K562 (cell line): Measurements from ENCODE around the gene IL23R. TPM values are rescaled to one million over a fixed set of nuclear protein-coding genes. Genes with fewer than 3 reads are reported as not detected.

Source experiments
- CBX8 ChIP-seq: fragments of 200-600 bp; sonication (generic); IDR thresholded peaks from 2 replicates; pipeline ENCODE4 v1.6.1; 2012; ENCODE audit warnings: borderline replicate concordance, mixed run types, low read depth, mild to moderate bottlenecking, moderate library complexity, mixed read lengths, low read length, control low read depth, inconsistent platforms; ENCODE audit not compliant: poor library complexity, severe bottlenecking; ENCODE audit errors: extremely low read depth
- CEBPB ChIP-seq: fragments of 450-650 bp; IDR thresholded peaks from 2 replicates; pipeline ENCODE4 v1.6.1; 2016; ENCODE audit warnings: missing genetic modification characterization, missing compliant biosample characterization
- ESRRB ChIP-seq: fragments of 250-450 bp; sonication (Bioruptor Pico); IDR thresholded peaks from 2 replicates; pipeline ENCODE4 v1.5.0; 2020; ENCODE audit warnings: mild to moderate bottlenecking, moderate library complexity, borderline replicate concordance
- FOXA1 ChIP-seq: fragments of 450-650 bp; IDR thresholded peaks from 2 replicates; pipeline ENCODE4 v1.6.1; 2016; ENCODE audit warnings: mild to moderate bottlenecking, borderline replicate concordance
- FOXP1 ChIP-seq: sonication (generic); formaldehyde crosslinking; IDR thresholded peaks from 2 replicates; pipeline ENCODE4 v1.8.0; 2022; ENCODE audit warnings: mild to moderate bottlenecking, missing genetic modification reagents
- GTF2A2 ChIP-seq: IDR thresholded peaks from 2 replicates; pipeline ENCODE4 v1.6.1; 2016; ENCODE audit warnings: mild to moderate bottlenecking, missing genetic modification characterization, missing compliant biosample characterization
- HDGF ChIP-seq: fragments of 450-650 bp; IDR thresholded peaks from 2 replicates; pipeline ENCODE4 v1.6.1; 2016
- ILK ChIP-seq: fragments of 450-650 bp; IDR thresholded peaks from 2 replicates; pipeline ENCODE4 v1.6.1; 2016; ENCODE audit warnings: missing genetic modification characterization, low read depth, mild to moderate bottlenecking, missing compliant biosample characterization, moderate library complexity, borderline replicate concordance
- MYNN ChIP-seq, 2 experiments: sonication (generic); formaldehyde crosslinking in 1 of 2; IDR thresholded peaks; 2 replicates each; pipeline versions ENCODE4 v1.5.0 to v1.6.1; 2016 to 2020; ENCODE audit warnings: antibody characterized with exemption in 1 of 2, missing genetic modification reagents in 1 of 2
- NFATC3 ChIP-seq: fragments of 450-650 bp; IDR thresholded peaks from 2 replicates; pipeline ENCODE4 v1.6.1; 2017; ENCODE audit warnings: mild to moderate bottlenecking
- NFIC ChIP-seq: fragments of 450-650 bp; IDR thresholded peaks from 2 replicates; pipeline ENCODE4 v1.6.1; 2017; ENCODE audit warnings: mild to moderate bottlenecking, inconsistent platforms
- PHB ChIP-seq: fragments of 250-450 bp; sonication (Bioruptor Pico); IDR thresholded peaks from 2 replicates; pipeline ENCODE4 v1.5.0; 2021
- POLR2AphosphoS5 ChIP-seq: IDR thresholded peaks from 2 replicates; pipeline ENCODE4 v1.6.1; 2011; ENCODE audit warnings: mild to moderate bottlenecking, low read depth, low read length, moderate library complexity; ENCODE audit not compliant: control insufficient read depth, insufficient read depth
- RBM22 ChIP-seq: fragments of 200-400 bp; formaldehyde crosslinking; IDR thresholded peaks from 2 replicates; pipeline ENCODE4 v1.6.1; 2018; ENCODE audit warnings: low read length, low read depth; ENCODE audit not compliant: poor library complexity, severe bottlenecking
- RBM39 ChIP-seq: fragments of 200-400 bp; formaldehyde crosslinking; optimal IDR thresholded peaks from 2 replicates; pipeline ENCODE3; 2018; ENCODE audit warnings: low read depth, low read length
- SNRNP70 ChIP-seq: fragments of 200-400 bp; formaldehyde crosslinking; optimal IDR thresholded peaks from 2 replicates; pipeline ENCODE3; 2017; ENCODE audit warnings: low read depth, low read length
- SP1 ChIP-seq: sonication (generic); formaldehyde crosslinking; IDR thresholded peaks from 2 replicates; pipeline ENCODE4 v1.8.1; 2022; ENCODE audit warnings: mild to moderate bottlenecking, missing genetic modification reagents
- TAF15 ChIP-seq: fragments of 200-400 bp; formaldehyde crosslinking; IDR thresholded peaks from 2 replicates; pipeline ENCODE4 v1.6.1; 2017; ENCODE audit warnings: mild to moderate bottlenecking, low read depth, low read length, moderate library complexity
- TCF7L2 ChIP-seq: fragments of 150-350 bp; IDR thresholded peaks from 2 replicates; pipeline ENCODE4 v1.6.1; 2016; ENCODE audit warnings: low read depth, mild to moderate bottlenecking, low read length, moderate library complexity
- TEAD2 ChIP-seq: fragments of 450-650 bp; IDR thresholded peaks from 2 replicates; pipeline ENCODE4 v1.6.1; 2016; ENCODE audit warnings: missing genetic modification characterization, control low read depth, missing compliant biosample characterization
- ZNF699 ChIP-seq: fragments of 250-450 bp; sonication (Bioruptor Pico); IDR thresholded peaks from 2 replicates; pipeline ENCODE4 v1.8.0; 2021; ENCODE audit warnings: mild to moderate bottlenecking, moderate library complexity; ENCODE audit not compliant: insufficient replicate concordance
- ZNF707 ChIP-seq: fragments of 250-450 bp; sonication (Bioruptor Pico); conservative IDR thresholded peaks from 2 replicates; pipeline ENCODE4 v1.8.0; 2022; ENCODE audit warnings: inconsistent platforms, mild to moderate bottlenecking, moderate library complexity
- polyA plus RNA-seq, 8 experiments: library from polyadenylated mRNA; depleted of rRNA in 4 of 8; stranded (reverse) in 5 of 8; unstranded in 3 of 8; fragments of >200 nt; fragmentation: Nextera tagmentation in 2 of 8; fragmentation: Illumina TruSeq in 1 of 8; extraction: Ambion mirVana in 2 of 8; extraction: Trizol in 1 of 8; gene quantifications; 2 replicates each; pipeline versions ENCODE4 v1.2.1 to v1.2.3, GENCODE V29; 2011 to 2014; ENCODE audit warnings: inconsistent platforms in 1 of 8, missing spikeins in 1 of 8
- total RNA-seq, 7 experiments: library from RNA; depleted of rRNA in 6 of 7; stranded (reverse); fragments of >200 nt in 6 of 7; fragmentation: Illumina TruSeq in 2 of 7; extraction: Trizol in 2 of 7; gene quantifications; 2 replicates each; pipeline versions ENCODE4 v1.2.1 to v1.2.3, GENCODE V29; 2011 to 2021; ENCODE audit warnings: low replicate concordance in 1 of 7
- TF ChIP-seq, protein P1 (sequence below): fragments of 250-450 bp; sonication (Bioruptor Pico); IDR thresholded peaks from 2 replicates; pipeline ENCODE4 v1.8.0; 2022; ENCODE audit warnings: moderate library complexity, mild to moderate bottlenecking, inconsistent platforms
- TF ChIP-seq, protein P2 (sequence below), 3 experiments: fragments of 200-800 bp in 1 of 3; sonication (Bioruptor generic) in 1 of 3; sonication (generic) in 1 of 3; formaldehyde crosslinking in 1 of 3; IDR thresholded peaks; 2 replicates each; pipeline versions ENCODE4 v1.6.1 to v1.8.0; 2016 to 2022; ENCODE audit warnings: mild to moderate bottlenecking in 2 of 3, missing compliant biosample characterization in 2 of 3, missing genetic modification characterization in 2 of 3, missing genetic modification reagents in 1 of 3
- TF ChIP-seq, protein P3 (sequence below): fragments of 450-650 bp; IDR thresholded peaks from 2 replicates; pipeline ENCODE4 v1.6.1; 2017; ENCODE audit warnings: antibody characterized with exemption

IL23R gene
- total and polyA plus RNA-seq, 9 of the 15 experiments (the other 6 are each of a cell fraction or from before 2014, with no cell fraction given) = 4.4 to 52.7 (median 22.8) TPM

- TF ChIP-seq HDGF (no peak), ZNF707 (no peak), FOXP1 (CRISPR knock-in tag) (no peak), SNRNP70 (no peak), POLR2AphosphoS5 (no peak), MYNN (IDR thresholded peaks at IDR 0.05) (no peak), MYNN (CRISPR knock-in tag; IDR thresholded peaks at IDR 0.05) (no peak), TAF15 (no peak), ESRRB (no peak), FOXA1 (no peak), NFIC (no peak), ILK (tag) (no peak), RBM39 (no peak), GTF2A2 (tag) (no peak), TEAD2 (tag) (no peak), SP1 (CRISPR knock-in tag) (no peak), RBM22 (no peak), CEBPB (tag) (no peak), NFATC3 (no peak), PHB (no peak), TCF7L2 (no peak), ZNF699 (CRISPR knock-in tag) (no peak), CBX8 (no peak)
- TF ChIP-seq, protein P1, sequence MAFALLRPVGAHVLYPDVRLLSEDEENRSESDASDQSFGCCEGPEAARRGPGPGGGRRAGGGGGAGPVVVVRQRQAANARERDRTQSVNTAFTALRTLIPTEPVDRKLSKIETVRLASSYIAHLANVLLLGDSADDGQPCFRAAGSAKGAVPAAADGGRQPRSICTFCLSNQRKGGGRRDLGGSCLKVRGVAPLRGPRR (CRISPR knock-in tag) = no peak
- TF ChIP-seq, protein P2, sequence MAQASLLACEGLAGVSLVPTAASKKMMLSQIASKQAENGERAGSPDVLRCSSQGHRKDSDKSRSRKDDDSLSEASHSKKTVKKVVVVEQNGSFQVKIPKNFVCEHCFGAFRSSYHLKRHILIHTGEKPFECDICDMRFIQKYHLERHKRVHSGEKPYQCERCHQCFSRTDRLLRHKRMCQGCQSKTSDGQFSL (CRISPR knock-in tag; IDR thresholded peaks at IDR 0.05) = no peak
- TF ChIP-seq, protein P2 (tag; IDR thresholded peaks at IDR 0.05) = no peak
- TF ChIP-seq, protein P3, sequence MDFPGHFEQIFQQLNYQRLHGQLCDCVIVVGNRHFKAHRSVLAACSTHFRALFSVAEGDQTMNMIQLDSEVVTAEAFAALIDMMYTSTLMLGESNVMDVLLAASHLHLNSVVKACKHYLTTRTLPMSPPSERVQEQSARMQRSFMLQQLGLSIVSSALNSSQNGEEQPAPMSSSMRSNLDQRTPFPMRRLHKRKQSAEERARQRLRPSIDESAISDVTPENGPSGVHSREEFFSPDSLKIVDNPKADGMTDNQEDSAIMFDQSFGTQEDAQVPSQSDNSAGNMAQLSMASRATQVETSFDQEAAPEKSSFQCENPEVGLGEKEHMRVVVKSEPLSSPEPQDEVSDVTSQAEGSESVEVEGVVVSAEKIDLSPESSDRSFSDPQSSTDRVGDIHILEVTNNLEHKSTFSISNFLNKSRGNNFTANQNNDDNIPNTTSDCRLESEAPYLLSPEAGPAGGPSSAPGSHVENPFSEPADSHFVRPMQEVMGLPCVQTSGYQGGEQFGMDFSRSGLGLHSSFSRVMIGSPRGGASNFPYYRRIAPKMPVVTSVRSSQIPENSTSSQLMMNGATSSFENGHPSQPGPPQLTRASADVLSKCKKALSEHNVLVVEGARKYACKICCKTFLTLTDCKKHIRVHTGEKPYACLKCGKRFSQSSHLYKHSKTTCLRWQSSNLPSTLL = no peak
Measured at GRCh38 chr1:67191668-67192520, 25.6 kb downstream of the IL23R start (continued).
